ENCODE results near the gene SH2D1A. TPM values are rescaled to one million over a fixed set of nuclear protein-coding genes. Genes with fewer than 3 reads are reported as not detected.

SH2D1A gene
- total and polyA plus RNA-seq, 2 of the 13 experiments (the other 11 are each of a cell fraction or from before 2014, with no cell fraction given), result not detected

- TF ChIP-seq KIAA2018 (CRISPR knock-in tag; IDR thresholded peaks at IDR 0.05; ENCODE audit: borderline replicate concordance) (no peak), MTA3 (CRISPR knock-in tag; IDR thresholded peaks at IDR 0.05) (no peak), SAFB2 (CRISPR knock-in tag; IDR thresholded peaks at IDR 0.05; ENCODE audit: borderline replicate concordance, low read depth) (no peak), TFDP1 (CRISPR knock-in tag; IDR thresholded peaks at IDR 0.05; ENCODE audit: borderline replicate concordance) (no peak), PLRG1 (conservative IDR thresholded peaks at IDR 0.05) (no peak), NR2F2 (IDR thresholded peaks at IDR 0.05; ENCODE audit: borderline replicate concordance, low read depth) (no peak), ZNF432 (CRISPR knock-in tag; IDR thresholded peaks at IDR 0.05; ENCODE audit: borderline replicate concordance) (no peak), SMC3 (IDR thresholded peaks at IDR 0.05; ENCODE audit: low read length) (peak; percentile 18; the same call in 1 of the 2 replicates)
- TF ChIP-seq, protein P1, sequence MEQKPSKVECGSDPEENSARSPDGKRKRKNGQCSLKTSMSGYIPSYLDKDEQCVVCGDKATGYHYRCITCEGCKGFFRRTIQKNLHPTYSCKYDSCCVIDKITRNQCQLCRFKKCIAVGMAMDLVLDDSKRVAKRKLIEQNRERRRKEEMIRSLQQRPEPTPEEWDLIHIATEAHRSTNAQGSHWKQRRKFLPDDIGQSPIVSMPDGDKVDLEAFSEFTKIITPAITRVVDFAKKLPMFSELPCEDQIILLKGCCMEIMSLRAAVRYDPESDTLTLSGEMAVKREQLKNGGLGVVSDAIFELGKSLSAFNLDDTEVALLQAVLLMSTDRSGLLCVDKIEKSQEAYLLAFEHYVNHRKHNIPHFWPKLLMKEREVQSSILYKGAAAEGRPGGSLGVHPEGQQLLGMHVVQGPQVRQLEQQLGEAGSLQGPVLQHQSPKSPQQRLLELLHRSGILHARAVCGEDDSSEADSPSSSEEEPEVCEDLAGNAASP (CRISPR knock-in tag; IDR thresholded peaks at IDR 0.05; ENCODE audit: borderline replicate concordance), result no peak
- TF ChIP-seq, protein P2, sequence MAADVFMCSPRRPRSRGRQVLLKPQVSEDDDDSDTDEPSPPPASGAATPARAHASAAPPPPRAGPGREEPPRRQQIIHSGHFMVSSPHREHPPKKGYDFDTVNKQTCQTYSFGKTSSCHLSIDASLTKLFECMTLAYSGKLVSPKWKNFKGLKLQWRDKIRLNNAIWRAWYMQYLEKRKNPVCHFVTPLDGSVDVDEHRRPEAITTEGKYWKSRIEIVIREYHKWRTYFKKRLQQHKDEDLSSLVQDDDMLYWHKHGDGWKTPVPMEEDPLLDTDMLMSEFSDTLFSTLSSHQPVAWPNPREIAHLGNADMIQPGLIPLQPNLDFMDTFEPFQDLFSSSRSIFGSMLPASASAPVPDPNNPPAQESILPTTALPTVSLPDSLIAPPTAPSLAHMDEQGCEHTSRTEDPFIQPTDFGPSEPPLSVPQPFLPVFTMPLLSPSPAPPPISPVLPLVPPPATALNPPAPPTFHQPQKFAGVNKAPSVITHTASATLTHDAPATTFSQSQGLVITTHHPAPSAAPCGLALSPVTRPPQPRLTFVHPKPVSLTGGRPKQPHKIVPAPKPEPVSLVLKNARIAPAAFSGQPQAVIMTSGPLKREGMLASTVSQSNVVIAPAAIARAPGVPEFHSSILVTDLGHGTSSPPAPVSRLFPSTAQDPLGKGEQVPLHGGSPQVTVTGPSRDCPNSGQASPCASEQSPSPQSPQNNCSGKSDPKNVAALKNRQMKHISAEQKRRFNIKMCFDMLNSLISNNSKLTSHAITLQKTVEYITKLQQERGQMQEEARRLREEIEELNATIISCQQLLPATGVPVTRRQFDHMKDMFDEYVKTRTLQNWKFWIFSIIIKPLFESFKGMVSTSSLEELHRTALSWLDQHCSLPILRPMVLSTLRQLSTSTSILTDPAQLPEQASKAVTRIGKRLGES (CRISPR knock-in tag; IDR thresholded peaks at IDR 0.05; ENCODE audit: borderline replicate concordance), result no peak
- TF ChIP-seq, protein P3, sequence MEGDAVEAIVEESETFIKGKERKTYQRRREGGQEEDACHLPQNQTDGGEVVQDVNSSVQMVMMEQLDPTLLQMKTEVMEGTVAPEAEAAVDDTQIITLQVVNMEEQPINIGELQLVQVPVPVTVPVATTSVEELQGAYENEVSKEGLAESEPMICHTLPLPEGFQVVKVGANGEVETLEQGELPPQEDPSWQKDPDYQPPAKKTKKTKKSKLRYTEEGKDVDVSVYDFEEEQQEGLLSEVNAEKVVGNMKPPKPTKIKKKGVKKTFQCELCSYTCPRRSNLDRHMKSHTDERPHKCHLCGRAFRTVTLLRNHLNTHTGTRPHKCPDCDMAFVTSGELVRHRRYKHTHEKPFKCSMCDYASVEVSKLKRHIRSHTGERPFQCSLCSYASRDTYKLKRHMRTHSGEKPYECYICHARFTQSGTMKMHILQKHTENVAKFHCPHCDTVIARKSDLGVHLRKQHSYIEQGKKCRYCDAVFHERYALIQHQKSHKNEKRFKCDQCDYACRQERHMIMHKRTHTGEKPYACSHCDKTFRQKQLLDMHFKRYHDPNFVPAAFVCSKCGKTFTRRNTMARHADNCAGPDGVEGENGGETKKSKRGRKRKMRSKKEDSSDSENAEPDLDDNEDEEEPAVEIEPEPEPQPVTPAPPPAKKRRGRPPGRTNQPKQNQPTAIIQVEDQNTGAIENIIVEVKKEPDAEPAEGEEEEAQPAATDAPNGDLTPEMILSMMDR (CRISPR knock-in tag; IDR thresholded peaks at IDR 0.05), result peak; percentile 63
- TF ChIP-seq, protein P4, sequence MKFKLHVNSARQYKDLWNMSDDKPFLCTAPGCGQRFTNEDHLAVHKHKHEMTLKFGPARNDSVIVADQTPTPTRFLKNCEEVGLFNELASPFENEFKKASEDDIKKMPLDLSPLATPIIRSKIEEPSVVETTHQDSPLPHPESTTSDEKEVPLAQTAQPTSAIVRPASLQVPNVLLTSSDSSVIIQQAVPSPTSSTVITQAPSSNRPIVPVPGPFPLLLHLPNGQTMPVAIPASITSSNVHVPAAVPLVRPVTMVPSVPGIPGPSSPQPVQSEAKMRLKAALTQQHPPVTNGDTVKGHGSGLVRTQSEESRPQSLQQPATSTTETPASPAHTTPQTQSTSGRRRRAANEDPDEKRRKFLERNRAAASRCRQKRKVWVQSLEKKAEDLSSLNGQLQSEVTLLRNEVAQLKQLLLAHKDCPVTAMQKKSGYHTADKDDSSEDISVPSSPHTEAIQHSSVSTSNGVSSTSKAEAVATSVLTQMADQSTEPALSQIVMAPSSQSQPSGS (CRISPR knock-in tag; IDR thresholded peaks at IDR 0.05), result no peak
Observed at GRCh38 chrX:124388562-124388961, 42.2 kb downstream of the SH2D1A start (continued).

Measured in HepG2 (cell line).